T-helper 2 cell treated with Interferon-gamma antibody and Interleukin-4, amounts not matched to agents 5 μg/mL and 100 μg/mL, for 36 hours (primary cell): ENCODE measurements around the gene RAB11FIP5.
"Not testable (repeated sequence)": the region's sequence is repeated elsewhere in the genome, so short reads cannot be mapped to it uniquely, and the experiment has no call there.

ENCODE experiments used
- DNase-seq: peaks from one replicate; pipeline ENCODE4 v3.0.0; 2021; ENCODE audit warnings: low spot score
- H3K27ac Mint-ChIP-seq: one replicate; pipeline ENCODE4 v1.8.0; 2021; ENCODE audit warnings: mild to moderate bottlenecking, mixed read lengths
- H3K27me3 Mint-ChIP-seq: one replicate; pipeline ENCODE4 v1.8.0; 2021; ENCODE audit warnings: low read depth, mixed read lengths
- H3K36me3 Mint-ChIP-seq: one replicate; pipeline ENCODE4 v1.8.0; 2021; ENCODE audit warnings: low read depth, mixed read lengths
- H3K4me1 Mint-ChIP-seq: one replicate; pipeline ENCODE4 v1.8.0; 2021; ENCODE audit warnings: low read depth, mixed read lengths
- H3K4me3 Mint-ChIP-seq: one replicate; pipeline ENCODE4 v1.8.0; 2022; ENCODE audit warnings: mild to moderate bottlenecking, moderate library complexity, mixed read lengths
- H3K9me3 Mint-ChIP-seq: one replicate; pipeline ENCODE4 v1.8.0; 2021; ENCODE audit warnings: mixed read lengths

The RAB11FIP5 gene

DNA sequence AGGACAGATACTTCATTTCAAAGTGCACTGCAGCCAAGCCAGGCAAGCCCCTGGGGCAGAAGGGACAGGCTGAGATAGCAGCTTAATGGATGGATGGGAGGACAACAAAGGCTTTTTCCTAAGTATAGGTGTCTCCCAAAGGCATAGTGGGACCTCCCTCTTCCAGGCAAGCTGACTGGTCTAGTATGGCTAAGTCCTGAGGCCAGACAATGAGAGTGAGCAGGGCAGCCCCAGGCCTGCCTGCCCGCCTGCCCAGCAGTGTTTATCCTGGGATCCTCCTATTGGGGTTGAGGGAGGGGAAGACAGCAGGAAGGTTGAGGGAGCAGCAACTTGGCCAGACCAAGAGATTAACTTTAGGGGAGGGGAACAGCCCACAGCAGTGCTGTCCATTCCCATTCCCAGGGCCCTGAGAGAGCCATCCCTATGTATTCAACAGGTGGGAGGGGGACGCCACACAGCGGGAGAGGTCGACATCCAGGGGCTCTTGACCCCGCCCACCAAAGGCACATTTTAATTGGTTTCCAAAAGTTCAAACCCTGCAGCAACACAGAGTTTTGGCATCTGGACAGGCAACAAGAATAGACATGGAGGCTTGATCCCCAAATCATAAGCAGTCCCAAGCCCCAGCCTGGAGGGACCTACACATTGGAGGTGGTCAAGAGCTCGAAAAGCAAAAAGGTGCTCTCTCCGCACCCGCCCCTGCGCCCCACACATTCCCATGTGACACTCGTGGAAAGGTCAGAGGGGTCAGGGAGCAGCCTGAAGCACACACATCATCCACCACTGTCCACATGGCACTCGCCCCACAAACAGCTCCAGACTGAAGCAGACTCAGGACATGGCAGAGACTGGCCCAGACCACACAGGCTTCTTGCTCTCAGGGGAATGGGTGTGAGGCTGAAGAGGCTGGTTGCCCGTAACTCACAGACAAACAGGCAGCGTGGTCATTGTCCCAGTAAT, 38.4 kb downstream of the RAB11FIP5 start:
- DNase-seq, result no peak
- H3K36me3 Mint-ChIP-seq, result no peaks in the 10 kb centered on the region
- H3K4me1 Mint-ChIP-seq, result peaks cover 17% of the 10 kb centered on the region
- no peak overlapping the region for H3K27ac Mint-ChIP-seq
- H3K9me3 Mint-ChIP-seq, result no peaks in the 10 kb centered on the region
- peaks cover 4% of the 10 kb centered on the region for H3K27me3 Mint-ChIP-seq
- no peak overlapping the region for H3K4me3 Mint-ChIP-seq

GRCh38 chr2:73072416-73072815, 40.3 kb downstream of the RAB11FIP5 start:
- Mint-ChIP-seq H3K36me3 (no peaks in the 10 kb centered on the region), H3K27ac (peak overlapping the region; percentile 46), H3K4me1 (peaks cover 24% of the 10 kb centered on the region), H3K4me3 (peak overlapping the region; percentile 91), H3K9me3 (no peaks in the 10 kb centered on the region), H3K27me3 (peaks cover 7% of the 10 kb centered on the region)
- DNase-seq, result no peak

DNA sequence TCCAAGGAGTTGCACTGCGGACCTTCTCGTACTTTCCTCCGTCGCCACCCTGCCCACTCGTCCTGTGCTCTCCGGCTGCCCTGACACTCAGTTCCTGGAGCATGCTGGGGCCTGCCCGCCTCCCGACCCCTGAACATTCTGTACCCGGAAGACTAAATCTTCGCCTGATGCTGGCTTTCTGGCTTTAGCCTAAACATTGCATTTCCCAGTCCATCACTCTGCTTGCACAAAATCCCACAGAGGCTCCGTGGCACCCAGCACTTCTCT, 40.7 kb downstream of the RAB11FIP5 start:
- no peaks in the 10 kb centered on the region for H3K36me3 Mint-ChIP-seq
- peaks cover 24% of the 10 kb centered on the region for H3K4me1 Mint-ChIP-seq
- H3K27ac Mint-ChIP-seq, result peak overlapping the region; percentile 46
- peak; percentile 10 for DNase-seq
- H3K9me3 Mint-ChIP-seq, result no peaks in the 10 kb centered on the region
- peaks cover 7% of the 10 kb centered on the region for H3K27me3 Mint-ChIP-seq
- peak overlapping the region; percentile 91 for H3K4me3 Mint-ChIP-seq

DNA sequence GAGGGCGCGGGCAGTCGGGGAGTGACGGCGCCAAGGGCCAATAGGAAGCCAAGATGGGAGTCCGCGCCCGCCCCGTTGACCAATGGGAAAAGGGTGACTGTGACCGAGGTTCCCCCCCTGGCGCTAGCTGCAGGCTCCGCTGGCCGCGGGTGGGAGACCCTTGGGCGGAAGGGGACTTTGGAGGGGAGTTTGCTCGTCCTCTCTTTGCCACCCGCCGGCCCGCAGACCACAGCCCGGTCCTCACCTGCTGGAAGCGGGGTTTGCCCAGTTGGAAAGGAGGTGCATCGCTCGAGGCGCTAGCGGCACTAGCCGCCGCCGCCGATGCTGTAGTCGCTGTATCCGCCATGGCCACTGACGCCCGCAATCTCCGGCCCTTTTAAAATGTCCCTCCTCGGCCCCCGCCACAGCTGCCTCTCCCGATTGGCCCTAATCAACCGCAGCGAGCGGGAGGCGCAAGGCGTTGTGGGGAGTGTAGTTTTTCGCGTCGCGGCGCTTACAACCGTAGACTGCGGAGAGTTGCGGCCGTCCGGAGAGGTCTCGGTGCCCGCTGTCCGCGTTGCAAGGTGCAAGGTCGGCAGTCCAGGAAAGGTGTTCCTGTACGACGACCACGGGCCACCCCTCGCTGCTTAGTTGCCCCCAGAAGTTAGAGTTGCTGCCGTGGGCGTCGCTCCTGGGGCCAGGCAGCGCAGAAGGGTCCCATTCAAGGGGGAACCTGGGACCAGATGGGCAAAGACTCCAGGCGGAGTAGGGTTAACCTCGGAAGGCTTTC, 41.2 kb downstream of the RAB11FIP5 start, which contains the start of gene SFXN5:
Gene SFXN5, minus strand, starts transcription at position 353 of the 769 bp plus-strand sequence. Its CDS starts 7 bp downstream, at position 346.
- H3K9me3 Mint-ChIP-seq, result no peaks in the 10 kb centered on the region
- peak within 1 kb of the TSS; percentile 92 for H3K27ac Mint-ChIP-seq
- no peaks in the 10 kb centered on the region for H3K36me3 Mint-ChIP-seq
- peaks cover 7% of the 10 kb centered on the region for H3K27me3 Mint-ChIP-seq
- peaks cover 24% of the 10 kb centered on the region for H3K4me1 Mint-ChIP-seq
- peak within 1 kb of the TSS; percentile 91 for H3K4me3 Mint-ChIP-seq
- peak; percentile 96 for DNase-seq

GRCh38 chr2:73070643-73071359, 41.9 kb downstream of the RAB11FIP5 start:
- peaks cover 26% of the 10 kb centered on the region for H3K4me1 Mint-ChIP-seq
- H3K9me3 Mint-ChIP-seq, result no peaks in the 10 kb centered on the region
- peak overlapping the region; percentile 92 for H3K27ac Mint-ChIP-seq
- peak overlapping the region; percentile 91 for H3K4me3 Mint-ChIP-seq
- no peaks in the 10 kb centered on the region for H3K36me3 Mint-ChIP-seq
- peak; percentile 55 for DNase-seq
- H3K27me3 Mint-ChIP-seq, result peaks cover 7% of the 10 kb centered on the region

DNA sequence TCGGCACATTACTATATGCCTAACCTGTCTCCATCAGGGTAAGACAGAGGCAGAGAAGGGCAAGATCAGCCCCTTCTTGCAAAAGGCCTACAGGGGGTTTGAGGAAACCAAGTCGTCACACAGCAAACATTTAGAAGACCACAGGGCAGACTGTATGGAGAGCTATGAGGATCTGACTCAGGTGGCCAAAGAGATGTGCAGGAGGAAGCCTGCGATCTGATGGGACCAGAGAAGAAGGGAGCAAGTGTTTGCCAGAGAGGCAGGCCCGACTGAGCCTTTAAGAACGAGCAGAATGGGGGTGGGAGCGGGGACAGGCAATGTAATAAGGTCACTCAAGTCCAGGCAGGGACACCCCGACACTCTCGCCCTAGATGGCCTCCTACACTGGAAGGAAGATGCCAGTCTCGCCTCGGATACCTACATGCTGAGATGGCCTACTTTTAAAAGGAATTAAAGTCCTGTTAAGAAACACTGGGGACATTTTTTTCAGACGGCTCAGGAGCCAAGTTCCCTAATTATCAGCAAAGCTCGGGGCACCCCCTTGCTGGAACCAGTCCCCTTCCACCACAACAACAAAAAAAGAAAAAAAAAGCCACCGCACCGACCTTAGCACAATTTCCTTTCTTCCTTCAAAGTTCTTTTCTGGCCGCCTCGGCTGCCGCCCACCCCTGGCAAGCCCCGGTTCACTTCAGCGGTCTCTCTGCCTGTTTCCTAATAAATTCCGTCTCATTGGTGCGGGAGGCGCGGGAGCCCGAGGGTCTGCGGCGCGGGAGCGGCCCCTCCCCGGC, 42.7 kb downstream of the RAB11FIP5 start:
- no peaks in the 10 kb centered on the region for H3K36me3 Mint-ChIP-seq
- H3K27ac Mint-ChIP-seq, result peak overlapping the region; percentile 68
- peaks cover 7% of the 10 kb centered on the region for H3K27me3 Mint-ChIP-seq
- no peaks in the 10 kb centered on the region for H3K9me3 Mint-ChIP-seq
- H3K4me1 Mint-ChIP-seq, result peaks cover 29% of the 10 kb centered on the region
- DNase-seq, result no peak
- H3K4me3 Mint-ChIP-seq, result peak overlapping the region; percentile 82

DNA sequence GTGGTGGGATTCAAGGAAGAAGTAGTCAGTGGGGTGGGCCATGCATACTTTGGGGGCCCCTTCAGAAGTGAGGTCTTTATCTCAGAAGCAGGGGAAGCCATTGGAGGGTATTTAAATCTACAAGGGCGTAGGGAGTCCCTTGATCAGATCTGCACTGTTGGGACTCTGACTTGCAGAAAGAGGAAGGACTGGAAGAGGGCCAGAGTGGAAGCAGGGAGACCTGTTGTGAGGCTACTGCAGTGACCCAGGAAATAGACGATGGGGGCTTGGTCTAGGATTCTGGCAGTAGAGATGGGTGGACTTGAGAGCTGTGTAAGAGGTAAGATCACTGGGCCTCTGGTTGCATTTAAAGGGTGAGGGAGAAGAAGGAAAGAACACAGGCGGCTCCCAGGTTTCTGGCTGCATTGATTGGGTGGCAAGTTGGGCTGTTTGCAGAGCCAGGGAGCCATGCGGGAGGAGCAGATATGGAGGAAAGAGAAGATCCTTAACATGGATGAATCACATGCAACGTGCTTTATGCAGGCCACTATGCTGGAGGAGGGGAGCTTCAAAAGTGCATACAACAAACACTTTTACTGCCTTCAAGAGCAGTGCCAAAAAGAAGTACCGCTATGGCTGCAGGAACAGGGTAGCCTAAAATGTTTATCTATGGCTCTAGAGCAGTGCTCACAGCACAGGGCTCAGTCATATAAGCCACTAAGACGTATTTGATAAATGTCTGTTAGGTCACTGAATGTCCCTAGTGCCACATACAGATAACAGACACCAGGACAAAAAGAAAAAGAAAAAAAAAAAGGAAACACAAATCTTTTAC, 43.5 kb downstream of the RAB11FIP5 start:
- Mint-ChIP-seq H3K4me3 (peak overlapping the region; percentile 82), H3K27me3 (peaks cover 7% of the 10 kb centered on the region), H3K27ac (peak overlapping the region; percentile 68), H3K4me1 (peaks cover 29% of the 10 kb centered on the region), H3K36me3 (no peaks in the 10 kb centered on the region), H3K9me3 (no peaks in the 10 kb centered on the region)
- DNase-seq, result no peak

- H3K27ac Mint-ChIP-seq, result no peak overlapping the region
- H3K9me3 Mint-ChIP-seq, result no peaks in the 10 kb centered on the region
- DNase-seq, result no peak
- H3K27me3 Mint-ChIP-seq, result peaks cover 7% of the 10 kb centered on the region
- peaks cover 29% of the 10 kb centered on the region for H3K4me1 Mint-ChIP-seq
- H3K36me3 Mint-ChIP-seq, result no peaks in the 10 kb centered on the region
- no peak overlapping the region for H3K4me3 Mint-ChIP-seq
Observed at GRCh38 chr2:73068147-73068546, 44.6 kb downstream of the RAB11FIP5 start.

GRCh38 chr2:73067043-73067442, 45.7 kb downstream of the RAB11FIP5 start:
- Mint-ChIP-seq H3K27ac (no peak overlapping the region), H3K9me3 (no peaks in the 10 kb centered on the region), H3K4me1 (peaks cover 29% of the 10 kb centered on the region), H3K4me3 (no peak overlapping the region), H3K27me3 (peaks cover 7% of the 10 kb centered on the region), H3K36me3 (no peaks in the 10 kb centered on the region)
- DNase-seq, result no peak

GRCh38 chr2:73065070-73065469, 47.7 kb downstream of the RAB11FIP5 start:
- H3K9me3 Mint-ChIP-seq, H3K36me3 Mint-ChIP-seq, H3K4me3 Mint-ChIP-seq, DNase-seq, H3K27me3 Mint-ChIP-seq, H3K27ac Mint-ChIP-seq: not testable (repeated sequence)
- peaks cover 22% of the 10 kb centered on the region for H3K4me1 Mint-ChIP-seq

- Mint-ChIP-seq H3K27ac (peak overlapping the region; percentile 43), H3K27me3 (peaks cover 2% of the 10 kb centered on the region), H3K4me3 (no peak overlapping the region), H3K36me3 (no peaks in the 10 kb centered on the region), H3K4me1 (peaks cover 13% of the 10 kb centered on the region), H3K9me3 (no peaks in the 10 kb centered on the region)
- DNase-seq, result no peak
Observed at GRCh38 chr2:73063909-73064875, 48.6 kb downstream of the RAB11FIP5 start.

GRCh38 chr2:73063472-73063871, 49.3 kb downstream of the RAB11FIP5 start:
- Mint-ChIP-seq H3K4me3 (no peak overlapping the region), H3K27ac (no peak overlapping the region), H3K4me1 (peaks cover 9% of the 10 kb centered on the region), H3K27me3 (no peaks in the 10 kb centered on the region), H3K36me3 (no peaks in the 10 kb centered on the region), H3K9me3 (no peaks in the 10 kb centered on the region)
- DNase-seq, result no peak
